ENCODE data around the gene MAN2A1.

Gene MAN2A1

GRCh38 chr5:109878887-109879286, 189.2 kb downstream of the MAN2A1 start:
- Histone ChIP-seq H4K20me1 (ENCODE audit: insufficient read depth, low read length) (no peaks in the 10 kb centered on the region), H3K27me3 (replicated peaks; ENCODE audit: insufficient read depth, low read length) (no peaks in the 10 kb centered on the region), H3K4me2 (ENCODE audit: low read depth, low read length) (no peak overlapping the region), H3K79me2 (ENCODE audit: low read length) (no peaks in the 10 kb centered on the region), H3K4me3 (ENCODE audit: low read length) (no peak overlapping the region), H3K27ac (ENCODE audit: low read length) (no peak overlapping the region), H3K9me3 (replicated peaks; ENCODE audit: insufficient read depth, low read length) (no peaks in the 10 kb centered on the region), H3K9me2 (replicated peaks; ENCODE audit: insufficient read depth, low read length) (no peaks in the 10 kb centered on the region), H3F3A (ENCODE audit: insufficient read depth, low read length) (no peaks in the 10 kb centered on the region), H3K4me1 (ENCODE audit: low read length) (peaks cover 8% of the 10 kb centered on the region), H3K36me3 (replicated peaks; ENCODE audit: insufficient read depth, low read length) (no peaks in the 10 kb centered on the region), H3K9ac (ENCODE audit: low read length) (no peak overlapping the region), H2AFZ (ENCODE audit: low read length) (no peak overlapping the region)
- TF ChIP-seq EZH2phosphoT487 (IDR thresholded peaks at IDR 0.05; ENCODE audit: low read length): no peak
- no peak for DNase-seq

- Histone ChIP-seq H3F3A (ENCODE audit: insufficient read depth, low read length) (no peaks in the 10 kb centered on the region), H3K4me3 (ENCODE audit: low read length) (no peak overlapping the region), H4K20me1 (ENCODE audit: insufficient read depth, low read length) (no peaks in the 10 kb centered on the region), H3K79me2 (ENCODE audit: low read length) (no peaks in the 10 kb centered on the region), H3K9me3 (replicated peaks; ENCODE audit: insufficient read depth, low read length) (no peaks in the 10 kb centered on the region), H3K9me2 (replicated peaks; ENCODE audit: insufficient read depth, low read length) (no peaks in the 10 kb centered on the region), H3K27me3 (replicated peaks; ENCODE audit: insufficient read depth, low read length) (no peaks in the 10 kb centered on the region), H3K36me3 (replicated peaks; ENCODE audit: insufficient read depth, low read length) (no peaks in the 10 kb centered on the region), H3K4me2 (ENCODE audit: low read depth, low read length) (no peak overlapping the region), H3K27ac (ENCODE audit: low read length) (no peak overlapping the region), H2AFZ (ENCODE audit: low read length) (no peak overlapping the region), H3K9ac (ENCODE audit: low read length) (no peak overlapping the region), H3K4me1 (ENCODE audit: low read length) (no peaks in the 10 kb centered on the region)
- no peak for TF ChIP-seq EZH2 (optimal IDR thresholded peaks at IDR 0.05; ENCODE audit: low read depth, low read length)
- TF ChIP-seq, protein P1, sequence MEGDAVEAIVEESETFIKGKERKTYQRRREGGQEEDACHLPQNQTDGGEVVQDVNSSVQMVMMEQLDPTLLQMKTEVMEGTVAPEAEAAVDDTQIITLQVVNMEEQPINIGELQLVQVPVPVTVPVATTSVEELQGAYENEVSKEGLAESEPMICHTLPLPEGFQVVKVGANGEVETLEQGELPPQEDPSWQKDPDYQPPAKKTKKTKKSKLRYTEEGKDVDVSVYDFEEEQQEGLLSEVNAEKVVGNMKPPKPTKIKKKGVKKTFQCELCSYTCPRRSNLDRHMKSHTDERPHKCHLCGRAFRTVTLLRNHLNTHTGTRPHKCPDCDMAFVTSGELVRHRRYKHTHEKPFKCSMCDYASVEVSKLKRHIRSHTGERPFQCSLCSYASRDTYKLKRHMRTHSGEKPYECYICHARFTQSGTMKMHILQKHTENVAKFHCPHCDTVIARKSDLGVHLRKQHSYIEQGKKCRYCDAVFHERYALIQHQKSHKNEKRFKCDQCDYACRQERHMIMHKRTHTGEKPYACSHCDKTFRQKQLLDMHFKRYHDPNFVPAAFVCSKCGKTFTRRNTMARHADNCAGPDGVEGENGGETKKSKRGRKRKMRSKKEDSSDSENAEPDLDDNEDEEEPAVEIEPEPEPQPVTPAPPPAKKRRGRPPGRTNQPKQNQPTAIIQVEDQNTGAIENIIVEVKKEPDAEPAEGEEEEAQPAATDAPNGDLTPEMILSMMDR (IDR thresholded peaks at IDR 0.05; ENCODE audit: low read length): no peak
- no peak for TF ChIP-seq EZH2phosphoT487 (IDR thresholded peaks at IDR 0.05; ENCODE audit: low read length)
- no peak for DNase-seq
Measured at GRCh38 chr5:109880907-109881685, 191.4 kb downstream of the MAN2A1 start.

GRCh38 chr5:109882546-109882945, 192.8 kb downstream of the MAN2A1 start:
- H3K9me2 ChIP-seq (replicated peaks; ENCODE audit: insufficient read depth, low read length): no peaks in the 10 kb centered on the region
- H3K9me3 ChIP-seq (replicated peaks; ENCODE audit: insufficient read depth, low read length): no peaks in the 10 kb centered on the region

More at GRCh38 chr5:109882546-109882945, 192.8 kb downstream of the MAN2A1 start:
- no peak overlapping the region for H3K27ac ChIP-seq (ENCODE audit: low read length)
- H4K20me1 ChIP-seq (ENCODE audit: insufficient read depth, low read length): no peaks in the 10 kb centered on the region
- no peaks in the 10 kb centered on the region for H3K4me1 ChIP-seq (ENCODE audit: low read length)
- H2AFZ ChIP-seq (ENCODE audit: low read length): no peak overlapping the region
- DNase-seq: no peak
- H3K9ac ChIP-seq (ENCODE audit: low read length): no peak overlapping the region
- no peaks in the 10 kb centered on the region for H3K36me3 ChIP-seq (replicated peaks; ENCODE audit: insufficient read depth, low read length)
- H3K4me2 ChIP-seq (ENCODE audit: low read depth, low read length): no peak overlapping the region
- H3K27me3 ChIP-seq (replicated peaks; ENCODE audit: insufficient read depth, low read length): no peaks in the 10 kb centered on the region
- TF ChIP-seq EZH2 (optimal IDR thresholded peaks at IDR 0.05; ENCODE audit: low read depth, low read length): no peak
- TF ChIP-seq, protein P1 (IDR thresholded peaks at IDR 0.05; ENCODE audit: low read length): no peak
- TF ChIP-seq EZH2phosphoT487 (IDR thresholded peaks at IDR 0.05; ENCODE audit: low read length): no peak
- H3F3A ChIP-seq (ENCODE audit: insufficient read depth, low read length): no peaks in the 10 kb centered on the region
- no peak overlapping the region for H3K4me3 ChIP-seq (ENCODE audit: low read length)
- no peaks in the 10 kb centered on the region for H3K79me2 ChIP-seq (ENCODE audit: low read length)

Measured in MM.1S (cell line).